HG03175 (cell line): ENCODE results near the gene SEMA3D.

ENCODE experiments used
- ATAC-seq: cut with Tn5 transposase; IDR thresholded peaks from one replicate; pipeline ENCODE4 v1.9.1; 2021; ENCODE audit warnings: mild to moderate bottlenecking, moderate library complexity; ENCODE audit not compliant: unreplicated experiment

SEMA3D gene

GRCh38 chr7:85039196-85039923, 147.5 kb downstream of the SEMA3D start:
- ATAC-seq: peak; percentile 73

- ATAC-seq: no peak
Observed at GRCh38 chr7:85038466-85038865, 148.4 kb downstream of the SEMA3D start.

DNA sequence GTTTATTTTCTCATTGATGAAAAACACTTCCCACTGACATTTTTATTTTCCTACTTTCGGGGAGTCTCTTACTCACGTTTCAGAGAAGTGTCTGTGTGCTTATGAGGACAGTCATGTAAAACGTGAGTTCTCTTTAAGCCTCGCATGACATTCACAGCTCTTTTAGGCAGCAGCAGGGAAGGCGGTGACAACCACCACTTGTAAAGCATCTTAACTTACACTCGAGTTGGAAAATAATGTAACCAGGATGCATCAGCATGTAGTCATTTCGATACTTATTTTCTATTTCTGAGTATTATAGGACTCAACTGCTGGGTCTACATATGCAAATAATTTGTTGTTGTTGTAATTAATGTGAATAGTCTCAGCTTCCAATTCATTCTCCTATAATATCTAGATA, 153.6 kb downstream of the SEMA3D start:
- ATAC-seq: no peak

- no peak for ATAC-seq
Observed at GRCh38 chr7:85031475-85031874, 155.4 kb downstream of the SEMA3D start.

DNA sequence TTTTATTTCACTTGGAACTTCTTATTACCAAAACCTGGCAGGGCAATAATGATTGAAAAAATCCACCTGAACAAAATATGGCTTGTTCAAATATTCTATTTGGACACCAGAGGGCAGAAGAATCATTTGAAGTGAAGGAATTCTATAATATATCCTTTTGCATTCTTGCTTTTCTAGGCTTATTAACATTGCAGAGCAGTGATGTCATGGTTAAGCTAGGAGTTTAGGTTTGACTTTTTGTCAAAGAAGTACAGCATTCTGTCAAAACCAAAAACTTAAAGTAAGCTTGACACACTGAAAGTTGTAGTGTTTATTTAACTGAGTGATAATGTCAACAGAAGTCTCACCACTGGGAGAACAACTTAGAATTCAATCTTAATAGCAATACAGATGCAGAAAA, 156.0 kb downstream of the SEMA3D start:
- peak; percentile 56 for ATAC-seq

GRCh38 chr7:85025312-85025756, 161.5 kb downstream of the SEMA3D start:
- no peak for ATAC-seq

GRCh38 chr7:85023916-85024315, 162.9 kb downstream of the SEMA3D start:
- ATAC-seq: no peak

DNA sequence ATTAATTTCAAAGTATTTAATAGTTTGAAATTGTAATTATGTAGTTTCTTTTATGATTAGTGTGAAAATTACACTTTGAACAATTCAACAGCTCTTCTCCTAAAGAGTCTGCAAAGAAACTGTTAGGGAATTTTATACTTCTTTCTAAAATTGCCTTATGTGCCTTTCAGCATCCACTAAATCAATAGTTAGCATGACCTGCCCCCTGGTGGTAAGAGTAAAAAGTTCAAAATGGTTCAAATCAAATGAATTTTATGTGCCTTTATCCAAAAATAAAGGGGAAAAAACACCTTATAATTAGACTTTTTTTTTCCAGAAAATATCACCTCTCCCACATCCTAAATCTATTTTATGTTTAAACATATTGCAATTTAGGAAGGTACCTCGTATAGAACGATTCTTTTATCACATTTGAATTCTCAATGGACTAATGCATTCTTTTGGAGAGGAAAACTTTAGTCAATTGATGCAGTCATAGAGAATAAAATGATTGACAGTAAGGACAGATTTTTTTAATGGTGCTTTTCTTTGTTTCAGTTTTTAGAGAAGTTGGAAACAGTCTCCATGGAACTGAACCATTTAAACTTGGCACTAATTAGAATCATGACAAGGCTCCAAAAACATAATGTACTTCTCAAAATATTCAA, 163.7 kb downstream of the SEMA3D start:
- ATAC-seq: peak; percentile 47

GRCh38 chr7:85022064-85022697, 164.7 kb downstream of the SEMA3D start:
- no peak for ATAC-seq

DNA sequence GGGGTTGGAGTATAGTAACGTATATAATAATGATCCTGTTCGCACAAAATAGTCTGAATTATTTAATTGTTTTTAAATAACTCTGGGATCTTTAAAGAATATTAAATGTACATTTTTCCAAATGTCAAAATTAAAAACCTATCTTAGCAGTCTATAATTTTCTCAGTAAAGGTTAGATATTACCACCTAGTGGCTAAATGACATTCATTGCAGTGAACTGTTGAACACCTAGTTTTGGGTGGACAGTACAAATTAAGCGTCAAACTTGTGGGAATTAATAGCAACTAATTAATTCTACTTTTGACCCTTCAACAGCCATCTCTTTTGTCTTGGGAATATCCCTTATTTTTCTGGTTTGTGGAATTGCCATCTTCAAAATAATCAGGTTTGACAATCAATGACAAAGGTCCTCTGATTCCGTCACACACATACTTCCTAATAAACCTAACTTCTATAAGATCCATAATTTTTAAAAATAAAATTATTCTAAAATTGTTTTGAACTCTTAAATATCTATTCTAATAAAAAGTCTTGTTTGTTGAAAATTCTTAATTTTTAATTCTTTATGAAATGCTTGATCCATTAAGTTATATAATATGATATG, 165.7 kb downstream of the SEMA3D start:
- ATAC-seq: no peak

- no peak for ATAC-seq
Observed at GRCh38 chr7:85019778-85020177, 167.1 kb downstream of the SEMA3D start.

GRCh38 chr7:85019176-85019575, 167.7 kb downstream of the SEMA3D start:
- no peak for ATAC-seq

DNA sequence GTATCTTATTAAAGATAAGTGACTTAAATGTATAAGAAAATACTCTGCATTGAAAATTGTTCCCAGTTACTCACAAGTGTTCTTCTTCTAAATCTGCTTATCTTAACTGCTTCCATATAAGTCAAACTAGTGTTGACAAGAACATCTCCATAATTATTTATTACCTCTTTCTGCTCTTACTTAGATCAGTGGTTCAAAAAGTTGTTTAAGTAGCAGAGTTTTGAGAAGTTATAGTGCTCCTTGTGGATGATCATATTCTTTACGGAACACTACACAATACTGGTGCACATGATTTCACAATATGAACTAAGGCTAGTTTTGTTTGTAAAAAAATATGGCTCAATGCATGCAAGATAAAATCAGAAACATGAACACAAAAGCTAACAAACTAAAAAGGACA, 168.4 kb downstream of the SEMA3D start:
- no peak for ATAC-seq

DNA sequence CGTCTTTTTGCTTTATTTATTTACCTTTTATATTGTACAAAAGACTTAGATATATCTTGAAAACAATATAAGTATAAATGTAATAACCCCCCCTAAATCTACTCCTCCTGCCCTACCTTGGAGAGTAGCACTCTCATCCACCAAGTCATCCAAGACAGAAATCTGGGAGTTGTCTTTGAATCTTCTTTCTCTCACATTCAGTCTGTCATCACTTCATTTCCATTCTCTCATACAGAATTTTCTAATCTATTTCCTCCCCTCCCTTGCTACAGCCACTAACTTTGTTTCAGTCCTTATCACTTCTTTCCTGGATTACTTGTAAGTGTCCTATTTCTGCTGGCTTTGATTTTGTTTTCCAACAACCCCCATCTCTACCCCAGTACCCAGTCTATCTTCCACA, 170.6 kb downstream of the SEMA3D start:
- ATAC-seq: no peak

GRCh38 chr7:85014936-85015660, 171.8 kb downstream of the SEMA3D start:
- ATAC-seq: no peak

DNA sequence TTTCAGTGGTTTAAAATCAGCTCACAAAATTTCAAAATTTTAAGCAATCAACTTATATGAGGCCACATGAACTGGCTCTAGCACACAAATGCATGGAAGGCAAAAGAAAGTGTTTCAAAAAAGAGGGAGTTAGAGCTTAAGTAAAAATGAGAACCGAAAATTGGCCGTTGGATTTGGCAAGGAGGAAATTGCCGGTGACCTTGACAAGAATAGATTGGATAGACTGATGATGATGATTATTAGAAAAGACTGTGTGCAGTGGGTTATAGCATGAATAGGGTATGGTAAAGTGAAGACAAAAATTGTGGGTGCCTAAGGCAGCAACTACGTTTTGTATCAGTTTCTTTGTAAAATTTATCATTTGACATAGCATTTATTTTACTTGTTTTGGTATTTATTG, 175.7 kb downstream of the SEMA3D start:
- no peak for ATAC-seq

DNA sequence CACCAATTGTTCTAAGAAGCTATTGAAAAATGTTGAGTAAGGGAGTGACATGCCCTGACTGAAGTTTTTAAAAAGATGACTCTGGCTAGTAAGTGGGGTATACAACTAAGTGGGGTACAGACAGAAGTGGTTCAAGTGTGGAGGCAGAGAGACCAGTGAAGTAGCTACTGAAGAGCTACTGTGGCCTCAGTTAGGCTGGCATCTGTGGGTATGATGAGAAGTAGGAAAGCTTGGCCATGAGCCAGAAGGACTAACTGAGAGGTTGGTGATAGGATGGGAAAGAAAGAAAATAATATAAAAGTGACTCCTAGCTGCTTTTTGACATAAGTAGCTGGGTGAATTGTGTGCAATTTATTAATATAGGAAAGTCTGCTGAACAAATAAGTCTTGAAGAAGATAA, 176.6 kb downstream of the SEMA3D start:
- ATAC-seq: no peak

- no peak for ATAC-seq
Observed at GRCh38 chr7:85006754-85007153, 180.1 kb downstream of the SEMA3D start.

DNA sequence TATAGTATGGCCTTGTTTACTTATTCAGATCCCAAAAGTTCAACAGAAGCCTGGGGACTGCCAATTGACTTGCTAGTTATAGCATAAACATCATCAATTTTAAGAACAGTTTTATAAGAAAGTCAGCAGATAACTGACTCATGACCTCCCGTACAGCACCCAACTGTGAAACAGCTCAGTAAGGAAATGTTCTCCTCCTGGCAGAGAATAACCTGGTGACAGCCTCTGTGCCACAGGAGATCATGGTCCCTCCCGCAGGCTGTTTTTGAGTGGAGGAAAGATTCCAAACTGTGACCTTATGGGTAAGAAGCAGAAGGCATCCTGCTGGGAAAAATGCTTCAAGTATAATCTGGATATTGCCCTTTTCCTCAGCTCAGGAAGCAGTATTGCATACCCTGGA, 182.5 kb downstream of the SEMA3D start:
- no peak for ATAC-seq

GRCh38 chr7:85001495-85002345, 185.1 kb downstream of the SEMA3D start:
- ATAC-seq: no peak
